Measurements from ENCODE around the gene SPEM1. TPM values are rescaled to one million over a fixed set of nuclear protein-coding genes. Genes with fewer than 3 reads are reported as not detected.

Gene SPEM1
- total RNA-seq, 1 experiment from 2014 or later = 1.1 TPM

- no peak overlapping the region for H3K4me3 ChIP-seq
- no peaks in the 10 kb centered on the region for H3K9me2 ChIP-seq (ENCODE audit: insufficient read depth)
- CTCF ChIA-PET = no interaction called here
- no peaks in the 10 kb centered on the region for H3K36me3 ChIP-seq (ENCODE audit: low read depth)
- no peaks in the 10 kb centered on the region for H3K9me3 ChIP-seq (ENCODE audit: insufficient read depth, low read depth)
- H3K27ac ChIP-seq = no peak overlapping the region
- no peaks in the 10 kb centered on the region for H3K4me1 ChIP-seq (replicated peaks; ENCODE audit: insufficient read depth)
- 0 out of 2 replicates have a peak, but pooled peaks cover 4% of the 10 kb centered on the region for H3K79me2 ChIP-seq (ENCODE audit: low read depth)
- no peaks in the 10 kb centered on the region for H3K27me3 ChIP-seq (ENCODE audit: insufficient read depth, low read depth)
- no peaks in the 10 kb centered on the region for H3F3A ChIP-seq (ENCODE audit: insufficient read depth, low read depth)
- TF ChIP-seq CTCF (conservative IDR thresholded peaks at IDR 0.05) (no peak), EZH2 (IDR thresholded peaks at IDR 0.05; ENCODE audit: low read depth) (no peak)
- no peak for DNase-seq
- intact Hi-C loops (cut with micrococcal nuclease; ENCODE audit: unreplicated experiment) = no loop called here
- POLR2A ChIA-PET (ENCODE audit: unreplicated experiment) = no interaction called here
- no peak overlapping the region for H2AFZ ChIP-seq
- no peaks in the 10 kb centered on the region for H4K20me1 ChIP-seq (ENCODE audit: insufficient read depth)
- no peak overlapping the region for H3K4me2 ChIP-seq
- no TSS peak for BruUV-seq (replicated peaks)
Measured at GRCh38 chr17:7379134-7379533, 41.0 kb upstream of the SPEM1 start.

- H3K9me2 ChIP-seq (ENCODE audit: insufficient read depth) = no peaks in the 10 kb centered on the region
- H3K9me3 ChIP-seq (ENCODE audit: insufficient read depth, low read depth) = no peaks in the 10 kb centered on the region
- H3K4me3 ChIP-seq = peak overlapping the region; percentile 78
- DNase-seq = peak in 1 of 2 experiments; percentile 44
- no peaks in the 10 kb centered on the region for H3K27me3 ChIP-seq (ENCODE audit: insufficient read depth, low read depth)
- no peaks in the 10 kb centered on the region for H4K20me1 ChIP-seq (ENCODE audit: insufficient read depth)
- H2AFZ ChIP-seq = peak overlapping the region; percentile 81
- ChIA-PET CTCF (interaction anchor here (0.5 kb wide), 1 partner anchor 25 kb away, joined by 9 read pairs; no protein-coding TSS in a partner anchor), POLR2A (ENCODE audit: unreplicated experiment) (interaction anchor here (0.5 to 1.0 kb wide), 4 partner anchors 51 to 199 kb away, joined by 3 to 4 read pairs (median 4); partner anchors contain the start of genes CD68 and NEURL4)
- no peak overlapping the region for H3K27ac ChIP-seq
- H3K4me2 ChIP-seq = peak overlapping the region; percentile 91
- no peak for TF ChIP-seq EZH2 (IDR thresholded peaks at IDR 0.05; ENCODE audit: low read depth)
- no peak for TF ChIP-seq CTCF (conservative IDR thresholded peaks at IDR 0.05)
- no peaks in the 10 kb centered on the region for H3K36me3 ChIP-seq (ENCODE audit: low read depth)
- 0 out of 2 replicates have a peak, but pooled peaks cover 4% of the 10 kb centered on the region for H3K79me2 ChIP-seq (ENCODE audit: low read depth)
- no TSS peak for BruUV-seq (replicated peaks)
- H3F3A ChIP-seq (ENCODE audit: insufficient read depth, low read depth) = no peaks in the 10 kb centered on the region
- intact Hi-C loops (cut with micrococcal nuclease; ENCODE audit: unreplicated experiment) = loop anchor here (2.0 kb wide), 1 partner anchor 24 kb away; no protein-coding TSS in a partner anchor
- no peaks in the 10 kb centered on the region for H3K4me1 ChIP-seq (replicated peaks; ENCODE audit: insufficient read depth)
Measured at GRCh38 chr17:7380321-7380720, 39.8 kb upstream of the SPEM1 start.

GRCh38 chr17:7380855-7381683 is 39.1 kb upstream of the SPEM1 start, which contains the start of gene TNK1:
TNK1 (plus strand) TSS chr17:7381089; CDS start chr17:7382927, 1,838 bp downstream.
- peak within 1 kb of the TSS; percentile 81 for H2AFZ ChIP-seq
- no peak for TF ChIP-seq CTCF (conservative IDR thresholded peaks at IDR 0.05)
- TF ChIP-seq EZH2 (IDR thresholded peaks at IDR 0.05; ENCODE audit: low read depth) = no peak
- intact Hi-C loops (cut with micrococcal nuclease; ENCODE audit: unreplicated experiment) = loop anchor here (2.0 kb wide), 1 partner anchor 24 kb away; no protein-coding TSS in a partner anchor
- H3K79me2 ChIP-seq (ENCODE audit: low read depth) = 0 out of 2 replicates have a peak, but pooled peaks cover 4% of the 10 kb centered on the region
- ChIA-PET CTCF (interaction anchor here (0.5 kb wide), 1 partner anchor 269 kb away, joined by 3 read pairs; no protein-coding TSS in a partner anchor), POLR2A (ENCODE audit: unreplicated experiment) (interaction anchor here (0.5 to 1.1 kb wide), 6 partner anchors 13 to 300 kb away, joined by 3 to 24 read pairs (median 4); partner anchors contain the start of genes PLSCR3, TMEM102 and TMEM256)
- no peaks in the 10 kb centered on the region for H3F3A ChIP-seq (ENCODE audit: insufficient read depth, low read depth)
- no peaks in the 10 kb centered on the region for H3K9me2 ChIP-seq (ENCODE audit: insufficient read depth)
- DNase-seq = peak; percentile 59 to 80
- peak within 1 kb of the TSS; percentile 91 for H3K4me2 ChIP-seq
- H3K4me3 ChIP-seq = peak within 1 kb of the TSS; percentile 78
- H3K4me1 ChIP-seq (replicated peaks; ENCODE audit: insufficient read depth) = no peaks in the 10 kb centered on the region
- 0 out of 2 replicates have a peak within 1 kb of the TSS, but pooled peaks have one; percentile 28 for H3K27ac ChIP-seq
- no peaks in the 10 kb centered on the region for H3K36me3 ChIP-seq (ENCODE audit: low read depth)
- BruUV-seq (replicated peaks) = no TSS peak
- H3K27me3 ChIP-seq (ENCODE audit: insufficient read depth, low read depth) = no peaks in the 10 kb centered on the region
- no peaks in the 10 kb centered on the region for H4K20me1 ChIP-seq (ENCODE audit: insufficient read depth)
- H3K9me3 ChIP-seq (ENCODE audit: insufficient read depth, low read depth) = no peaks in the 10 kb centered on the region

Data from PC-9 (cell line).